HG02623 (cell line): ENCODE measurements around the gene LMAN2.
"Not testable (repeated sequence)": the region's sequence is repeated elsewhere in the genome, so short reads cannot be mapped to it uniquely, and the experiment has no call there.

Experiments
- ATAC-seq: cut with Tn5 transposase; IDR thresholded peaks from one replicate; pipeline ENCODE4 v1.9.1; 2021; ENCODE audit warnings: moderate library complexity; ENCODE audit not compliant: unreplicated experiment

Gene LMAN2

GRCh38 chr5:177307544-177308363 is 43.7 kb downstream of the LMAN2 start:
- no peak for ATAC-seq

GRCh38 chr5:177306674-177307543 is 44.6 kb downstream of the LMAN2 start:
- ATAC-seq, result no peak

- ATAC-seq, result not testable (repeated sequence)
These were observed 45.3 kb downstream of the LMAN2 start for GRCh38 chr5:177306103-177306640.

- no peak for ATAC-seq
These were observed 46.9 kb downstream of the LMAN2 start for GRCh38 chr5:177304392-177305119.

- ATAC-seq, result no peak
These were observed 47.5 kb downstream of the LMAN2 start for GRCh38 chr5:177303925-177304391.

GRCh38 chr5:177303121-177303924 is 48.1 kb downstream of the LMAN2 start, which contains the start of the genes PRELID1 and RAB24:
TSS of gene PRELID1 (plus strand) at chr5:177303799. CDS start at chr5:177303986, 187 bp downstream.
TSS of gene RAB24 (minus strand) at chr5:177303719. CDS start at chr5:177303288, 431 bp downstream.
- ATAC-seq, result peak; percentile 47

GRCh38 chr5:177302354-177303110 is 48.9 kb downstream of the LMAN2 start:
- no peak for ATAC-seq

- ATAC-seq, result no peak
These were observed 49.8 kb downstream of the LMAN2 start for GRCh38 chr5:177301503-177302165.

- no peak for ATAC-seq
These were observed 50.5 kb downstream of the LMAN2 start for GRCh38 chr5:177300951-177301350.

- ATAC-seq, result peak; percentile 39
These were observed 51.1 kb downstream of the LMAN2 start for GRCh38 chr5:177300236-177300880.

- no peak for ATAC-seq
These were observed 51.8 kb downstream of the LMAN2 start for GRCh38 chr5:177299697-177300096.

- no peak for ATAC-seq
These were observed 53.5 kb downstream of the LMAN2 start for GRCh38 chr5:177297922-177298321.

- ATAC-seq, result no peak
These were observed 54.9 kb downstream of the LMAN2 start for GRCh38 chr5:177296581-177296980.

GRCh38 chr5:177295924-177296323 is 55.5 kb downstream of the LMAN2 start:
- ATAC-seq, result no peak

GRCh38 chr5:177294632-177295031 is 56.8 kb downstream of the LMAN2 start:
- no peak for ATAC-seq

- ATAC-seq, result no peak
These were observed 57.5 kb downstream of the LMAN2 start for GRCh38 chr5:177293819-177294581.

- ATAC-seq, result no peak
These were observed 59.7 kb downstream of the LMAN2 start for GRCh38 chr5:177291735-177292134.
